Measurements from ENCODE around the gene YES1.

DNA sequence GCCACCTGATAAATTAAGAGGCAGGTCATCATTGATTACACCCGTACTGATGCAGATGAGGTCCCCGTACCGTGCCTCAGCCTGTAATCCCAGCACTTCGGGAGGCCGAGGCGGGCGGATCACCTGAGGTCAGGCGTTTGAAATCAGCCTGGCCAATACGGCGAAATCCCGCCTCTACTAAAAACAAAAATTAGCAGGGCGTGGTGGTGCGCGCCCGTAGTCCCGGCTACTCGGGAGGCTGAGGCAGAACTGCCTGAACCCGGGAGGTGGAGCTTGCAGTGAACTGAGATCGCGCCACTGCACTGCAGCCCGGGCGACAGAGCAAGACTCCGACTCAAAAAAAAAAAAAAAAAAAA, 98.9 kb downstream of the YES1 start:
- TF ChIP-seq, protein P1, sequence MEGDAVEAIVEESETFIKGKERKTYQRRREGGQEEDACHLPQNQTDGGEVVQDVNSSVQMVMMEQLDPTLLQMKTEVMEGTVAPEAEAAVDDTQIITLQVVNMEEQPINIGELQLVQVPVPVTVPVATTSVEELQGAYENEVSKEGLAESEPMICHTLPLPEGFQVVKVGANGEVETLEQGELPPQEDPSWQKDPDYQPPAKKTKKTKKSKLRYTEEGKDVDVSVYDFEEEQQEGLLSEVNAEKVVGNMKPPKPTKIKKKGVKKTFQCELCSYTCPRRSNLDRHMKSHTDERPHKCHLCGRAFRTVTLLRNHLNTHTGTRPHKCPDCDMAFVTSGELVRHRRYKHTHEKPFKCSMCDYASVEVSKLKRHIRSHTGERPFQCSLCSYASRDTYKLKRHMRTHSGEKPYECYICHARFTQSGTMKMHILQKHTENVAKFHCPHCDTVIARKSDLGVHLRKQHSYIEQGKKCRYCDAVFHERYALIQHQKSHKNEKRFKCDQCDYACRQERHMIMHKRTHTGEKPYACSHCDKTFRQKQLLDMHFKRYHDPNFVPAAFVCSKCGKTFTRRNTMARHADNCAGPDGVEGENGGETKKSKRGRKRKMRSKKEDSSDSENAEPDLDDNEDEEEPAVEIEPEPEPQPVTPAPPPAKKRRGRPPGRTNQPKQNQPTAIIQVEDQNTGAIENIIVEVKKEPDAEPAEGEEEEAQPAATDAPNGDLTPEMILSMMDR (IDR thresholded peaks at IDR 0.05; ENCODE audit: low read length): no peak
- no peak for TF ChIP-seq EZH2 (optimal IDR thresholded peaks at IDR 0.05; ENCODE audit: low read depth, low read length)

All from MM.1S (cell line).